Measurements from ENCODE around the gene BCL2L13. TPM values are rescaled to one million over a fixed set of nuclear protein-coding genes. Genes with fewer than 3 reads are reported as not detected.

BCL2L13 gene
- polyA plus RNA-seq, 2 donors, result 18.1 to 21.0 TPM

DNA sequence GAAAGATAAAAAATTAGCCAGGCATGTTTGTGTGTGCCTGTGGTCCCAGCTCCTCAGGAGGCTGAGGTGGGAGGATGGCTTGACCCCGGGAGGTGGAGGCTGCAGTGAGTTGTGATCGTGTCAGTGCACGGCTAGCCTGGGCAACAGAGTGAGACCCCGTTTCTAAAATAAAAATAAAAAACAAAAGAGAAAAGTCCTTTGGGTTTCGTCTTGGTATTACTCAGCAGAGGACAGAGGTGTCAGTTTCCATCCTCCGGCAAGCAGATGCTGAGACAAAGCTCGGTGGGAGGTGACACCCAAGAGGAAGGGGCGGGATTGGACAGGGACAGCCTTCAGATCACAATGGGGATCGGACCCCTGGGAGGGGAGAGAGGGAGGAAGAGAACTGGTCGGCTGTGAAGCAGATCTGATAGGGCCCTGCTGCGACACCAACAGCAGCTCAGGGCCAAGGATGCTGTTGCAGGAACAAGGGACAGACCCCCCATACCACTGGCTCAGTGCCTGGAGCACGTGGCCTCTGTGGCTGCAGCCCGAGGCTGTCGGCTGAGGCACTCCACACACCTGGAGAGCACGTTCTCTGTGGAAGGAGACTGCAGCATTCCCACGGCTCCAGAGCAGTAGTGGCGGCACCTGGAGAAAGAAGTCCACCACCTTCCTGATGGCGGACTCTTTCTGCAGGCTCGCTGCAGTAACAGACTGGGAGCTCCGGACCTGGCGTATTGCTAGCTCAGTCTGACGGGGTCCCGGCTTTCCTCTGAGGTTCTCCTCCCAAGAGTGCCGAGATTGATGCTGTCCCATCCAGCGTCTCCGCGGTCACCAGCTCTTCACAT lies 140.9 kb downstream of the BCL2L13 start:
- Histone ChIP-seq H3K4me3 (ENCODE audit: low read depth in 1 of 2, low read length in 2 of 2) (no peak overlapping the region), H3K27ac (ENCODE audit: low read depth in 2 of 2, low read length in 1 of 2) (no peak overlapping the region), H3K9me3 (ENCODE audit: control insufficient read depth in 2 of 2, insufficient read depth in 1 of 2, low read depth in 1 of 2, low read length in 1 of 2) (no peaks in the 10 kb centered on the region), H3K27me3 (ENCODE audit: control insufficient read depth in 1 of 2, insufficient read depth in 2 of 2, low read length in 2 of 2) (no peaks in the 10 kb centered on the region), H3K4me1 (ENCODE audit: control insufficient read depth in 2 of 2, insufficient read depth in 2 of 2, low read length in 1 of 2) (peaks cover 9 to 17% of the 10 kb centered on the region in 2 donors), H3K36me3 (ENCODE audit: control insufficient read depth in 2 of 2, insufficient read depth in 2 of 2, low read length in 1 of 2) (no peaks in the 10 kb centered on the region)
- 76 to 80% methylated on average over 27 of the region's 27 CpGs for WGBS, 2 donors

DNA sequence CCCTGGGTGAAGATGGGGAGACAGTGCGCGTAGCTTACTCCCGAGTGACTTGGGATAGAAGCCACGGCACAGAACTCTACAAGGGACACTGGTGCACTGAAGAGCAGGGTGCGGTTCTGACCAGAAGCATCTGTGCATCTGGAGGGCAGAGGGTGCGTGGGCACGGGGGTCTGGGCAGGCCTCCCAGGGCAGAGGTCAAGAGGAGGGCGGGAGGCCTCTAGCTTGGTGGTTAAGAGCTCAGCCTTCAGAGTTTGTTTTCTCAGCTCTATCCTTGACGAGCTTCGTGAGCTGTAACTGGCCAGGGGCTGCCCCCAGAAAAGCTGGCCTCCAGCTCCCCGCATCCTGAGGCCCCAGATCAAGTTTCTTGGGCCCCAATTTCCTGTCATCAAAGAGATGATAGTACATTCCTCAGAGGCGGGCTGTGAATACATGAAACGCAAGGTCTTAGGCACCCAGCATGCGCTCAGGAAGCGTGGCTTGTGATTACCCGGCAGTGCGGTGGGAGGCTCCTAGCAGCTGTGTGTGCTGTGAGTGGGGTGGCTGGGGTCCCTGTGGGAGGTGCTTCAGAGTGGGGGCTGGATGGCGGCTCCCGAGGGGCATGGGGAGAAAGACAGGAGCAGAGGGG lies 141.7 kb downstream of the BCL2L13 start:
- Histone ChIP-seq H3K36me3 (ENCODE audit: control insufficient read depth in 2 of 2, insufficient read depth in 2 of 2, low read length in 1 of 2) (no peaks in the 10 kb centered on the region), H3K27me3 (ENCODE audit: control insufficient read depth in 1 of 2, insufficient read depth in 2 of 2, low read length in 2 of 2) (no peaks in the 10 kb centered on the region), H3K4me1 (ENCODE audit: control insufficient read depth in 2 of 2, insufficient read depth in 2 of 2, low read length in 1 of 2) (peaks cover 9 to 17% of the 10 kb centered on the region in 2 donors), H3K27ac (ENCODE audit: low read depth in 2 of 2, low read length in 1 of 2) (no peak overlapping the region), H3K4me3 (ENCODE audit: low read depth in 1 of 2, low read length in 2 of 2) (no peak overlapping the region), H3K9me3 (ENCODE audit: control insufficient read depth in 2 of 2, insufficient read depth in 1 of 2, low read depth in 1 of 2, low read length in 1 of 2) (no peaks in the 10 kb centered on the region)
- 80 to 83% methylated on average over 18 to 19 of the region's 19 CpGs for WGBS, 2 donors

Other genes starting within 250 kb of the BCL2L13 start
- gene SLC25A18, start 75.3 kb upstream of the BCL2L13 start, polyA plus RNA-seq, result under 1 TPM; 0.08 to 0.16 TPM
- gene ATP6V1E1, start 10.0 kb upstream of the BCL2L13 start, polyA plus RNA-seq, result 100 to 1,000 TPM in 1 of 2 donors, 10 to 100 TPM in 1; 63.9 to 112 TPM
- 10 to 100 TPM in 1 of 2 donors, 1 to 10 TPM in 1; 9.0 to 19.3 TPM for gene BID, start 135.7 kb downstream of the BCL2L13 start, polyA plus RNA-seq